Esophagus muscularis mucosa (tissue), 3 donors: ENCODE measurements around the gene ADGRB3.

Experiments
- CTCF ChIP-seq, 3 experiments: fragments of 200-600 bp in 2 of 3; fragments of 450-650 bp in 1 of 3; sonication (generic) in 2 of 3; IDR thresholded peaks; one replicate each; pipeline ENCODE4 v1.5.1; 2017 to 2019; ENCODE audit warnings: antibody characterized with exemption in 3 of 3, mild to moderate bottlenecking in 2 of 3, moderate library complexity in 1 of 3
- POLR2A ChIP-seq: fragments of 450-650 bp; IDR thresholded peaks from one replicate; pipeline ENCODE4 v1.6.1; 2017; ENCODE audit warnings: antibody characterized with exemption, moderate library complexity, mild to moderate bottlenecking, low read depth
- POLR2AphosphoS5 ChIP-seq, 2 donors: sonication (generic); formaldehyde crosslinking; IDR thresholded peaks; one replicate each; pipeline ENCODE4 v1.6.1; 2017; ENCODE audit warnings: antibody characterized with exemption in 2 of 2

GRCh38 chr6:69265090-69265489, 630.0 kb downstream of the ADGRB3 start:
- no peak for TF ChIP-seq CTCF (IDR thresholded peaks at IDR 0.05)
- no peak for TF ChIP-seq POLR2AphosphoS5 (IDR thresholded peaks at IDR 0.05)
- TF ChIP-seq POLR2A = no peak
